Placental pericyte (primary cell): ENCODE measurements around the gene SOX5. TPM values are rescaled to one million over a fixed set of nuclear protein-coding genes. Genes with fewer than 3 reads are reported as not detected.

Experiments used
- total RNA-seq: library from RNA; depleted of rRNA; stranded (reverse); fragments of >200 nt; gene quantifications from 2 replicates; pipeline ENCODE4 v1.2.3, GENCODE V29; 2012

Gene SOX5
- total RNA-seq, result 20.5 and 22.5 TPM in 2 replicates

DNA sequence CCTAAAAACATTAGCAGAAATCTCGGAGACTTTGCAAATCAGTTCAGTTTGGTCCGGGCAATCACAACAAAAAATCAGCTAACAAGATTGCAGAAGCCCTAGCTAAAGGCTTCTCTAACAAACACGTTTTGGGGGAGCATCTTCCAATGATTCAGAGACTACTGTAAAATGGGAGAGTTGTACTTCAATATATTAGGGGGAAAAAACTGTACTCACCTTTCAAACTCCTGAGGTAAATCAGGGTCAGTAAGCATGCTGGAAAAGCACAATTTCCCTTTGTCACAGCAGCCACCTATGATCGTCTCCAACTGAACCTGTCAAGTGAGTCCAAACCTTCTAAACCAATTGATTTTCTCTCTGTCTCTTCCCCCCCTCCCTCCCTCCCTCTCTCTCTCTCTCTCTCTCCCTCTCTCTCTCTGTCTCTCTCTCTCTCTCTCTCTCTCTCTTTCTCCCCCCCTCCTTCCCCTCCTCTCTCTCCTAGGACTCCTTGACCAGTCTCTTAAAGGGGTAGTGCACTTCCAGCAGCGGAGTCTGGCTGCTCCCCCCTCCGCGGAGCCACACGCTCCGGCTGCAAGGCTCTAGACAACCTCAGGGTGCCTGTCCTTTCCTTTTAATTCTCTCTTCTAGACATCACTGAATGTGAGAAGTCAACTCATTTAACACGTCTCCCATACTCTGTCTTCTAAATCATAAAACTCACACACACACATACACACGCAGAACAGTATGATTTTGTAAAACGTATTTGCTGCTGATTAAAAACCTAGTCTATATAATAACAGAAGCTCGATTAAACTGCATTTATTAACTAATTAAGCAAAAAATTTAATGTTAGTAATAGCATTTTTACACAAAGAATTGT lies at the start of gene SOX5:
Gene SOX5 (minus strand): TSS at position 323 of the 862 bp plus-strand sequence. CDS start 69 bp downstream, at position 254.

